GM12872 (cell line): ENCODE measurements around the gene CHGA.

Source experiments
- TF ChIP-seq, protein P1 (sequence below): IDR thresholded peaks from 3 replicates; pipeline ENCODE4 v1.5.1; 2011; ENCODE audit warnings: low read depth, mild to moderate bottlenecking, low read length, moderate library complexity; ENCODE audit not compliant: insufficient read depth

The CHGA gene

DNA sequence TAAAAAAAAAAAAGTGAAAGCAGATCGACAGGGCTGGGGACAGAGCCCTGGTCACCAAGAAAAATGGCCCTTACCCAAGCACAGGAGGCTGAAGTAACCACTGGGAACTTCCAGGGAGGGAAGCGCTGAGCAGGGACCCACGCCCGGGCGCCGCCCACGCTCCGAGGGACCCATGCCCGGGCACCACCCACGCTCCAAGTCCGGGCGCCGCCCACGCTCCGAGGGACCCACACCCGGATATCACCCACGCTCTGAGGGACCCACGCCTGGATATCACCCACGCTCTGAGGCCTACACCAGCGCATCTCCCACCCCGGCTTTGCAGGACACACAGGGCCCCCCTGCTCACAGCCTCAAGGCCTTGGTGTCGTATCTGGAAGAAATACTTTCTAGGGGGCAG is 25.7 kb downstream of the CHGA start:
- TF ChIP-seq, protein P1, sequence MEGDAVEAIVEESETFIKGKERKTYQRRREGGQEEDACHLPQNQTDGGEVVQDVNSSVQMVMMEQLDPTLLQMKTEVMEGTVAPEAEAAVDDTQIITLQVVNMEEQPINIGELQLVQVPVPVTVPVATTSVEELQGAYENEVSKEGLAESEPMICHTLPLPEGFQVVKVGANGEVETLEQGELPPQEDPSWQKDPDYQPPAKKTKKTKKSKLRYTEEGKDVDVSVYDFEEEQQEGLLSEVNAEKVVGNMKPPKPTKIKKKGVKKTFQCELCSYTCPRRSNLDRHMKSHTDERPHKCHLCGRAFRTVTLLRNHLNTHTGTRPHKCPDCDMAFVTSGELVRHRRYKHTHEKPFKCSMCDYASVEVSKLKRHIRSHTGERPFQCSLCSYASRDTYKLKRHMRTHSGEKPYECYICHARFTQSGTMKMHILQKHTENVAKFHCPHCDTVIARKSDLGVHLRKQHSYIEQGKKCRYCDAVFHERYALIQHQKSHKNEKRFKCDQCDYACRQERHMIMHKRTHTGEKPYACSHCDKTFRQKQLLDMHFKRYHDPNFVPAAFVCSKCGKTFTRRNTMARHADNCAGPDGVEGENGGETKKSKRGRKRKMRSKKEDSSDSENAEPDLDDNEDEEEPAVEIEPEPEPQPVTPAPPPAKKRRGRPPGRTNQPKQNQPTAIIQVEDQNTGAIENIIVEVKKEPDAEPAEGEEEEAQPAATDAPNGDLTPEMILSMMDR: no peak

DNA sequence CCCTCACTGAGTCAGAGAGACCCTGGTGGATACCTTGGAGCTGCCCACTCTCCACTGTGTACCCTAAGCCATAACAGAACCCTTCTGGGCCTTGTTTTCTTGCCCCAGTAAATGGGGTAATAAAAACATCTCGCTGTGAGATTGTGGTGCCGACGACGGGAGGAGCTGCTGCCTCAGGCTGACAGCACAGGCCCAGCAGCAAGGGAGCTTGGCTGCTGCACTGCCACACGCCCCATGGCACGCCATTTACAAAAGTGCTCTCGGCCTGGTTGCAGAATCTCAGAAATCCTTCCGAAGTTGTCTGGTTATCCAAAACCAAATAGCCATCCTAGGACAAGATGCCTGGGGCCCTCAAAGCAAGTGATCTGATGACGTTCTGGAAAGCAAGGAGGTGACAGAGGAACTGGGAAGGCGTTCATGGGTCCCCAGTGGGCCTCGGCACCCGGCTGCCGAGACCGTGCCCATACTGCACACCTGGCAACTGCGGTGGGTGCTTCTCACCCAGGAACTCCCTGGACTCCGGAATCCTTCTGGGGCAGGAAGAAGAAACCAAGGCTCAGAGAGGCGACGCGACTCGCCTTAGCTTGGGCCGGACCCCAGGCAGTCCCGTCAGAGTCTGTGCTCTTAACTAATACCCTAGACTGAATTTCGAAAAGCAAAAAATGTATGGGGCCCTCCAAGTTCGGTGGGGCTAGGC is 26.7 kb downstream of the CHGA start:
- TF ChIP-seq, protein P1: no peak

DNA sequence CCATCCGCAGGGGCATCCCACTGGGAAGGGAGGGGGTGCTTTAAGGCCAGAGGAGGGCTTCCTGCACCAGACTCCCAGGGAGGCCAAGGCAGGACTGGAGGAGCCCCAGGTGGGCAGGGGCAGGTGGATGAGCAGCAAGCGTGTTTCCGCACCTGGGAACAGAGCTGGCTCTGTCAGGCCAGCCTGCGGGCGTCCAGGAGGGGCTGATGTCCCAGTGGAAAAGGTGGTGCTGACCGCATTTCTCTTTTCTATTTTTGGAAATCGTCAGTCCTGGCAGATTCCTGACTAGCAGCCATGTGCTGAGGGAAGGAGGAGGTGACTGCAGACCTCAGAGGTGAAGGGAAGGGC is 27.2 kb downstream of the CHGA start:
- TF ChIP-seq, protein P1: no peak

DNA sequence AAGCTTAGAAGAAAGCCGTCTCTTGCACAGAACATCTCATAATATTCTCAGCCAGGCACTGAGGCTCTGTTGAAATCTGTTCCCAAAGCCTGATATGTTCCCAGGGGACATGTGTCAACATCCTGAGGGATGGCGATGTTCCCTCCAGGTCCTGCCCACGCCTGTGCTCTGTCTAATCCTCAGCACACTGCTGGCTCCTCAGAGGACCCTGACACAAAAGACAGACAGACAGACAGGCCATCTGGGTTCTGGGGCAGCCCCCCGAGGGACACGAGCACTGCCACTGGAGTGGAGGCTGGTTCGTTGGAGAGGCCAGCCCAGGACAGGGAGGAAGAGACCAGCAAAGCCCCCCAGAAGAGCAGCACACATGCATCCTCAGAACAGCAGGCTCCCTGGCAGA is 27.8 kb downstream of the CHGA start:
- TF ChIP-seq, protein P1: no peak

DNA sequence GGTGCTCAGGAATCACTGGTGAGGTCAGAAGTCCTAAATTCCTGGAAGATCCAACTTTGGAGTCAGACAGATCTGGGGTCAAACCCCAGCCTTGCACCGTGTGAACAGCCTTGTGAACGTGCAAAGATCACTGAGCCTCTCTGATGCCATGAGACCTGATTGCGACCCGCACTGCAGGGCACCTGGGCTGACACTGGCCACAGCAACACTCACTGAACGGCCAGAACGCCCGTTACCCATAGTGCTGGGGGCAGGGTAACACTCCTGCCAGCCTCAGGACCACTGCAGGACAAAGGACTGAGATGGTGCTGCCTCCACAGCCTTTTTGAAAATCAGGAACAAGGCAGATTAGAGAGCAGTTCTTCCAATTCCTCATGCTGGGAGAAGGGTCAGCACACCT is 28.3 kb downstream of the CHGA start:
- TF ChIP-seq, protein P1: no peak

DNA sequence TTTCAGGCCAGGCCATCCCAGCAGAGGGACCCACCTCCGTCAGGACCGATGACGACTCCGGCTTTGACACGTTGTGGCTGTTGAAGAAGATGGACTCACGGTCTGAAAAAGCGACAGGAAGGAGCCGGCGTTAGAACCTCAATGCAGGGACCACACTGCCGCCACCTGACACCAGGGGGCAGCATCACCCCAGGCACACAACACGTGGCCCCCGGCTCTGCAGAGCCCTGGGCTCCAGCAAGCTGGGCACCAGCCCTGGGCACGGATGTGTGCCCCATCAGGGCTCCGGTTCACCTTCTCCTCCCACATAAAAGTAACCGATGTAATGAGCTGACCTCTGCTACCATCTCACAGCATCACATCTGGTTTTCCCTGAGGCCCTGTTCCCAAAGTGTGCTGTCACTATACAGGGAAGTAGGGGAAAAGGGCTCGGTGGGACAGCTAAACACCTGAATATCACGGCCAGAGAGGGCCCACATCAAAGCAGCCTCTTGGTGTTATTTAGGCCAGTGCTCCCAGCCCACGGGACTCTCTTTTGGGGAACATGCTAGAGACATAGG is 29.0 kb downstream of the CHGA start:
- TF ChIP-seq, protein P1: peak; percentile 97

DNA sequence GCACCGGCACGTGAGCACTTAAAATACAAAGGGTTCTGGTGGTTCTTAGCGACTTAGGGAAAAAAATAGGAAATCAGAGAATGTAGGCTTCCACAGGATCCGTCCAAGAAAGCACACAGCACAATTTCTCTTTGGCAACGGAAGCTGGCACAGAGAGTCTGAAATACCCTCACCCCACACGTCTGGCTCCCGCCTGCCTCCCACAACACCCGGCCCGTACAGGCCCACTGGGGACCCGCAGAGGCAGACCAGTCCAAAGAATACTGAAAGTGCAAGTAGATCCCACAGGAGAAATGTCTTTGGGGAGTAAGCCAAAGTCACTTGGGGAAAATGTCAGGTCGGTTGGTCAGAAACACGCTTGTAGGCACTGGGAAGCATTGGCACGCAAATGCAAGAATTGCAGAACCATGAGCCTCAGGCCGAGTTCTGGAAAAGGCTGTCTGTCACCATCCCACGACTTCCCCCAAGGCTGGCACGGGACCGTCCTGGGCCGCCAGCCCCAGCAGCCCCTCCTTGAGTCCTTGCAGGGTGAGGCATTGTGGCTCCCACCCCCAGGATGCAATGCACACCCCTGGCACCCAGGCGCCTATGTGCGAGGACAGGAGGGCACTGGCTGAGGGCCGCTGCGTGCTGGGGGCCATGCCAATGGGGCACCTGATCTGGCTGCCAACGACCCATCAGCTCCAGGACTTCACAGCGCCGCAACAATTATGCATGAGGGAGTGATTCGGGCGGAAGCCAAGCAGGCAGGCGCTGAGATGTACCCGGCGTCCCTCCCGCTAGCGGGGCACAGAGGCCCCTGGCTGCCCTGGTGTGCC is 29.7 kb downstream of the CHGA start:
- TF ChIP-seq, protein P1: no peak
